Measurements from ENCODE around the gene ZC3H10. TPM values are rescaled to one million over a fixed set of nuclear protein-coding genes. Genes with fewer than 3 reads are reported as not detected.

Gene ZC3H10
- total RNA-seq, 1 experiment from 2014 or later = 8.7 TPM

- TF ChIP-seq ELF1 (IDR thresholded peaks at IDR 0.05; ENCODE audit: borderline replicate concordance, low read depth) (no peak), FOSL1 (IDR thresholded peaks at IDR 0.05; ENCODE audit: low read depth) (no peak), SRF (IDR thresholded peaks at IDR 0.05; ENCODE audit: low read depth) (no peak), JUND (IDR thresholded peaks at IDR 0.05) (no peak), MAX (IDR thresholded peaks at IDR 0.05) (no peak), EGR1 (IDR thresholded peaks at IDR 0.05; ENCODE audit: low read depth) (no peak), POLR2AphosphoS5 (IDR thresholded peaks at IDR 0.05; ENCODE audit: low read depth, low read length) (no peak), EZH2 (IDR thresholded peaks at IDR 0.05) (no peak), YY1 (IDR thresholded peaks at IDR 0.05; ENCODE audit: extremely low read depth, insufficient replicate concordance, low read depth, low read length) (no peak), SP1 (IDR thresholded peaks at IDR 0.05; ENCODE audit: low read depth) (no peak), RAD21 (IDR thresholded peaks at IDR 0.05; ENCODE audit: low read depth) (no peak), CBX3 (IDR thresholded peaks at IDR 0.05; ENCODE audit: low read depth) (no peak), TCF7L2 (IDR thresholded peaks at IDR 0.05; ENCODE audit: borderline replicate concordance, extremely low read depth, insufficient read depth, insufficient read length) (no peak), SIN3A (IDR thresholded peaks at IDR 0.05; ENCODE audit: low read depth) (no peak), REST (IDR thresholded peaks at IDR 0.05; ENCODE audit: low read depth) (no peak), EZH2phosphoT487 (IDR thresholded peaks at IDR 0.05; ENCODE audit: borderline replicate concordance) (no peak)
- no peak overlapping the region for H3K9ac ChIP-seq (ENCODE audit: low read length)
- DNase-seq (ENCODE audit: low read depth, low spot score) = no peak
- no peaks in the 10 kb centered on the region for H3K9me3 ChIP-seq (ENCODE audit: control insufficient read depth in 1 of 2, insufficient read depth in 1 of 2, low read depth in 1 of 2, low read length in 2 of 2)
- H3K9me2 ChIP-seq (ENCODE audit: insufficient read depth) = no peaks in the 10 kb centered on the region
- H3K79me2 ChIP-seq (ENCODE audit: insufficient read depth, low read length) = no peaks in the 10 kb centered on the region
- H3K27ac ChIP-seq (ENCODE audit: low read depth, low read length) = no peak overlapping the region
- CTCF ChIA-PET = no interaction called here
- no peaks in the 10 kb centered on the region for H4K20me1 ChIP-seq (ENCODE audit: insufficient read depth)
- POLR2A ChIA-PET = no interaction called here
- no TSS peak for BruUV-seq (replicated peaks)
- no peaks in the 10 kb centered on the region for H3K27me3 ChIP-seq (ENCODE audit: insufficient read depth, low read length)
- H3K36me3 ChIP-seq (ENCODE audit: control insufficient read depth in 1 of 2, insufficient read depth in 2 of 2, low read length in 2 of 2) = peaks cover 16 to 26% of the 10 kb centered on the region in 2 experiments; a peak in 3 of 4 replicates
- H3K4me1 ChIP-seq (ENCODE audit: control insufficient read depth in 1 of 2, insufficient read depth in 2 of 2, low read length in 2 of 2) = peaks cover 4 to 7% of the 10 kb centered on the region in 2 experiments
- RAD21 ChIA-PET (ENCODE audit: low non-redundant PET in 1 of 2, low total read pairs in 2 of 2, uncharacterized antibody in 2 of 2, unreplicated experiment in 2 of 2) = no interaction called here
- H3K4me2 ChIP-seq (ENCODE audit: low read length) = no peak overlapping the region
- H3K4me3 ChIP-seq (replicated peaks in 1 of 2; ENCODE audit: low read depth in 1 of 2, low read length in 2 of 2) = no peak overlapping the region
- ATAC-seq = no peak
- intact Hi-C loops (cut with micrococcal nuclease) = no loop called here
- no peak overlapping the region for H2AFZ ChIP-seq (ENCODE audit: low read depth, low read length, poor library complexity, severe bottlenecking)
These were observed 19.5 kb upstream of the ZC3H10 start for GRCh38 chr12:56098592-56098991.
